ENCODE results near the gene CATSPERE.

The CATSPERE gene

GRCh38 chr1:244461245-244462071, at the start of gene CATSPERE:
TSS of gene CATSPERE (plus strand) at chr1:244461273. CDS start at chr1:244461430, 157 bp downstream.
- peak; percentile 88 for DNase-seq

GRCh38 chr1:244412176-244412575, 48.9 kb upstream of the CATSPERE start:
- DNase-seq = no peak

GRCh38 chr1:244413736-244414135, 47.3 kb upstream of the CATSPERE start:
- no peak for DNase-seq

GRCh38 chr1:244414543-244414942, 46.5 kb upstream of the CATSPERE start:
- DNase-seq = no peak

- DNase-seq = no peak
Observed at GRCh38 chr1:244419024-244419423, 42.0 kb upstream of the CATSPERE start.

- DNase-seq = no peak
Observed at GRCh38 chr1:244422174-244422573, 38.9 kb upstream of the CATSPERE start.

- no peak for DNase-seq
Observed at GRCh38 chr1:244424649-244425334, 36.3 kb upstream of the CATSPERE start.

GRCh38 chr1:244427647-244428046, 33.4 kb upstream of the CATSPERE start:
- no peak for DNase-seq

- no peak for DNase-seq
Observed at GRCh38 chr1:244429818-244430217, 31.3 kb upstream of the CATSPERE start.

- no peak for DNase-seq
Observed at GRCh38 chr1:244431166-244431565, 29.9 kb upstream of the CATSPERE start.

- no peak for DNase-seq
Observed at GRCh38 chr1:244435562-244436205, 25.4 kb upstream of the CATSPERE start.

GRCh38 chr1:244436336-244437085, 24.6 kb upstream of the CATSPERE start:
- DNase-seq = no peak

GRCh38 chr1:244437086-244437468, 24.0 kb upstream of the CATSPERE start:
- DNase-seq = no peak

GRCh38 chr1:244439391-244440032, 21.6 kb upstream of the CATSPERE start:
- no peak for DNase-seq

- DNase-seq = no peak
Observed at GRCh38 chr1:244442850-244443249, 18.2 kb upstream of the CATSPERE start.

GRCh38 chr1:244444854-244445253, 16.2 kb upstream of the CATSPERE start:
- DNase-seq = peak; percentile 67

- DNase-seq = no peak
Observed at GRCh38 chr1:244445320-244446181, 15.5 kb upstream of the CATSPERE start.

GRCh38 chr1:244447024-244447423, 14.0 kb upstream of the CATSPERE start:
- no peak for DNase-seq

GRCh38 chr1:244447552-244447951, 13.5 kb upstream of the CATSPERE start:
- DNase-seq = no peak

GRCh38 chr1:244448279-244449036, 12.6 kb upstream of the CATSPERE start:
- DNase-seq = no peak
